IMR-90 (cell line): ENCODE measurements around the gene ADARB2. TPM values are rescaled to one million over a fixed set of nuclear protein-coding genes. Genes with fewer than 3 reads are reported as not detected.

Experiments used
- ATAC-seq: fragments of 200-7000 bp; cut with Tn5 transposase; 2 replicates; pipeline ENCODE4 v1.9.1; 2020; ENCODE audit warnings: low read depth, mild to moderate bottlenecking, moderate library complexity
- BruUV-seq: library from RNA; stranded (reverse); fragments of 400-500 nt; replicated peaks from 2 replicates; lab custom pipeline; 2021; lab: Mats Ljungman, UMichigan
- CTCF ChIA-PET: fragments of 300-600 bp; formaldehyde crosslinking; extraction: SDS; loops from one replicate; lab custom pipeline; 2021; ENCODE audit warnings: antibody characterized with exemption; lab: Yijun Ruan, JAX
- POLR2A ChIA-PET: fragments of 300-600 bp; sonication (Branson Sonifier 250); formaldehyde crosslinking; loops from one replicate; lab custom pipeline; 2022; ENCODE audit warnings: antibody characterized with exemption; ENCODE audit not compliant: unreplicated experiment; lab: Charles Lee
- DNase-seq: peaks from one replicate; pipeline ENCODE4 v3.0.0; 2013
- H2AFZ ChIP-seq: replicated peaks from 2 replicates; pipeline ENCODE3; 2013; ENCODE audit warnings: low read length, mild to moderate bottlenecking; ENCODE audit not compliant: poor library complexity
- H2AK5ac ChIP-seq: 2 replicates; pipeline ENCODE4 v1.6.1; 2013; ENCODE audit warnings: low read depth, low read length, inconsistent platforms
- H2AK9ac ChIP-seq: replicated peaks from 2 replicates; pipeline ENCODE3; 2013; ENCODE audit warnings: mild to moderate bottlenecking, low read depth, low read length, moderate library complexity; ENCODE audit not compliant: poor library complexity
- H2BK120ac ChIP-seq: 2 replicates; pipeline ENCODE4 v1.6.1; 2013; ENCODE audit warnings: low read depth, low read length, inconsistent platforms
- H2BK15ac ChIP-seq: 3 replicates; pipeline ENCODE4 v1.6.1; 2013; ENCODE audit warnings: low read depth, low read length, inconsistent platforms
- H2BK20ac ChIP-seq: 2 replicates; pipeline ENCODE4 v1.6.1; 2013; ENCODE audit warnings: low read depth, mild to moderate bottlenecking, inconsistent platforms, low read length, moderate library complexity
- H2BK5ac ChIP-seq: 2 replicates; pipeline ENCODE4 v1.6.1; 2013; ENCODE audit warnings: mild to moderate bottlenecking, low read depth, low read length, inconsistent platforms; ENCODE audit not compliant: poor library complexity, severe bottlenecking
- H3K14ac ChIP-seq: replicated peaks from 2 replicates; pipeline ENCODE4 v1.6.1; 2013; ENCODE audit warnings: low read depth, low read length, inconsistent platforms
- H3K18ac ChIP-seq: 2 replicates; pipeline ENCODE4 v1.6.1; 2013; ENCODE audit warnings: low read depth, low read length, control low read depth
- H3K23ac ChIP-seq: 2 replicates; pipeline ENCODE4 v1.6.1; 2013; ENCODE audit warnings: low read depth, low read length, inconsistent platforms
- H3K27ac ChIP-seq: 2 replicates; pipeline ENCODE4 v1.5.1; 2013; ENCODE audit warnings: mild to moderate bottlenecking, control low read depth, low read length; ENCODE audit not compliant: insufficient read depth
- H3K27me3 ChIP-seq: 2 replicates; pipeline ENCODE4 v1.6.1; 2013; ENCODE audit warnings: low read length; ENCODE audit not compliant: control insufficient read depth, insufficient read depth
- H3K36me3 ChIP-seq: 2 replicates; pipeline ENCODE4 v1.6.1; 2013; ENCODE audit warnings: low read length, mixed read lengths; ENCODE audit not compliant: control insufficient read depth, insufficient read depth
- H3K4ac ChIP-seq: 2 replicates; pipeline ENCODE4 v1.6.1; 2013; ENCODE audit warnings: low read depth, low read length, inconsistent platforms
- H3K4me1 ChIP-seq: 2 replicates; pipeline ENCODE4 v1.6.1; 2013; ENCODE audit warnings: low read length, mixed read lengths; ENCODE audit not compliant: control insufficient read depth, insufficient read depth
- H3K4me2 ChIP-seq: 2 replicates; pipeline ENCODE4 v1.6.1; 2013; ENCODE audit warnings: low read depth, mild to moderate bottlenecking, control low read depth, low read length, moderate library complexity
- H3K4me3 ChIP-seq: 2 replicates; pipeline ENCODE4 v1.5.1; 2013; ENCODE audit warnings: low read depth, mild to moderate bottlenecking, control low read depth, low read length, moderate library complexity; ENCODE audit not compliant: insufficient read depth
- H3K56ac ChIP-seq: 2 replicates; pipeline ENCODE4 v1.6.1; 2013; ENCODE audit warnings: low read length, inconsistent platforms; ENCODE audit not compliant: insufficient read depth; ENCODE audit errors: extremely low read depth
- H3K79me1 ChIP-seq, 2 experiments: 2 replicates each; pipeline ENCODE4 v1.6.1; 2013; ENCODE audit warnings: low read length in 2 of 2, inconsistent platforms in 1 of 2, low read depth in 1 of 2
- H3K9ac ChIP-seq: 2 replicates; pipeline ENCODE4 v1.6.1; 2013; ENCODE audit warnings: low read depth, low read length, control low read depth
- H3K9me1 ChIP-seq: 2 replicates; pipeline ENCODE4 v1.6.1; 2013; ENCODE audit warnings: low read length, inconsistent platforms; ENCODE audit not compliant: insufficient read depth
- H3K9me3 ChIP-seq: 2 replicates; pipeline ENCODE4 v1.6.1; 2013; ENCODE audit warnings: low read length; ENCODE audit not compliant: control insufficient read depth, insufficient read depth
- H4K20me1 ChIP-seq: 2 replicates; pipeline ENCODE4 v1.6.1; 2013; ENCODE audit warnings: low read length, inconsistent platforms; ENCODE audit not compliant: insufficient read depth
- H4K5ac ChIP-seq: 2 replicates; pipeline ENCODE4 v1.6.1; 2013; ENCODE audit warnings: mild to moderate bottlenecking, low read depth, low read length, control low read depth
- H4K8ac ChIP-seq, 2 experiments: 2 replicates each; pipeline ENCODE4 v1.6.1; 2013; ENCODE audit warnings: low read depth in 2 of 2, low read length in 2 of 2, control low read depth in 1 of 2, inconsistent platforms in 1 of 2
- H4K91ac ChIP-seq: 2 replicates; pipeline ENCODE4 v1.6.1; 2013; ENCODE audit warnings: low read depth, low read length, inconsistent platforms; ENCODE audit not compliant: insufficient read depth
- BHLHE40 ChIP-seq: fragments of 150-350 bp; IDR thresholded peaks from 2 replicates; pipeline ENCODE4 v1.6.1; 2016; ENCODE audit warnings: mild to moderate bottlenecking, low read depth, low read length
- CEBPB ChIP-seq: IDR thresholded peaks from 2 replicates; pipeline ENCODE4 v1.6.1; 2012; ENCODE audit warnings: low read depth, low read length, improper control_type of control experiment
- FOS ChIP-seq: fragments of 150-350 bp; IDR thresholded peaks from 2 replicates; pipeline ENCODE4 v1.6.1; 2016; ENCODE audit warnings: low read depth, low read length
- MAFK ChIP-seq: IDR thresholded peaks from 2 replicates; pipeline ENCODE4 v1.6.1; 2012; ENCODE audit warnings: low read depth, low read length, improper control_type of control experiment
- MAZ ChIP-seq: IDR thresholded peaks from 2 replicates; pipeline ENCODE4 v1.6.1; 2012; ENCODE audit warnings: low read depth, mild to moderate bottlenecking, low read length, improper control_type of control experiment, moderate library complexity, borderline replicate concordance
- NFE2L2 ChIP-seq: fragments of 150-350 bp; IDR thresholded peaks from 2 replicates; pipeline ENCODE4 v1.6.1; 2016; ENCODE audit warnings: low read depth, mild to moderate bottlenecking, low read length
- POLR2A ChIP-seq: IDR thresholded peaks from 2 replicates; pipeline ENCODE4 v1.6.1; 2012; ENCODE audit warnings: mild to moderate bottlenecking, low read depth, low read length
- RAD21 ChIP-seq: IDR thresholded peaks from 2 replicates; pipeline ENCODE4 v1.6.1; 2012; ENCODE audit warnings: low read length, improper control_type of control experiment
- RCOR1 ChIP-seq: IDR thresholded peaks from 2 replicates; pipeline ENCODE4 v1.6.1; 2012; ENCODE audit warnings: mild to moderate bottlenecking, low read length, improper control_type of control experiment; ENCODE audit not compliant: insufficient replicate concordance
- SMC3 ChIP-seq: fragments of 150-350 bp; IDR thresholded peaks from 2 replicates; pipeline ENCODE4 v1.6.1; 2016; ENCODE audit warnings: low read depth, mild to moderate bottlenecking, antibody characterized with exemption, low read length, moderate library complexity
- USF2 ChIP-seq: fragments of 150-350 bp; IDR thresholded peaks from 2 replicates; pipeline ENCODE4 v1.6.1; 2017; ENCODE audit warnings: mild to moderate bottlenecking, antibody characterized with exemption, low read length, low read depth
- dilution Hi-C: fragments of 300-500 bp; cut with HindIII; formaldehyde crosslinking; loops from one replicate; pipeline ENCODE4 v1.14.3; 2018; ENCODE audit warnings: low sequenced_read_pairs; ENCODE audit not compliant: unreplicated experiment
- in situ Hi-C: fragments of 300-500 bp; cut with MboI; formaldehyde crosslinking; loops from 3 replicates; pipeline ENCODE4 v1.14.3; 2019; ENCODE audit warnings: low sequenced_read_pairs, inconsistent platforms, mixed read lengths
- intact Hi-C: fragments of 100-400 bp; cut with micrococcal nuclease; formaldehyde crosslinking; loops from 2 replicates; pipeline ENCODE4 v1.10.0; 2022
- polyA plus RNA-seq, 3 experiments: library from polyadenylated mRNA; depleted of rRNA; stranded (reverse); fragments of >200 nt; gene quantifications; 2 replicates each; pipeline ENCODE4 v1.2.3, GENCODE V29; 2012; ENCODE audit warnings: low replicate concordance in 1 of 3
- total RNA-seq: library from RNA; depleted of rRNA; stranded (reverse); fragments of >200 nt; gene quantifications from 2 replicates; pipeline ENCODE4 v1.2.3, GENCODE V29; 2012

The ADARB2 gene
- total and polyA plus RNA-seq, 2 of the 4 experiments (the other 2 are of a cell fraction) = not detected

GRCh38 chr10:1136268-1136667 lies 601.1 kb downstream of the ADARB2 start:
- Histone ChIP-seq H3K18ac (no peak overlapping the region), H4K91ac (no peak overlapping the region), H2AK9ac (no peak overlapping the region), H3K4me3 (no peak overlapping the region), H2BK120ac (no peak overlapping the region), H3K9me3 (peaks cover 4% of the 10 kb centered on the region), H2BK20ac (no peak overlapping the region), H3K56ac (no peak overlapping the region), H3K27me3 (no peaks in the 10 kb centered on the region; the same call in 1 of the 2 replicates), H3K79me1 (no peaks in the 10 kb centered on the region), H2AK5ac (no peak overlapping the region), H2BK15ac (no peak overlapping the region), H4K8ac (no peak overlapping the region), H3K4me2 (no peak overlapping the region), H2BK5ac (no peak overlapping the region), H4K20me1 (no peaks in the 10 kb centered on the region), H3K23ac (no peak overlapping the region), H3K9me1 (no peaks in the 10 kb centered on the region; the same call in 1 of the 2 replicates), H4K5ac (no peak overlapping the region), H3K14ac (no peak overlapping the region), H2AFZ (no peak overlapping the region), H3K9ac (no peak overlapping the region), H3K36me3 (peaks cover 2% of the 10 kb centered on the region; the same call in 1 of the 2 replicates), H3K4me1 (no peaks in the 10 kb centered on the region), H3K27ac (no peak overlapping the region), H3K4ac (no peak overlapping the region)
- POLR2A ChIA-PET = no interaction called here
- ATAC-seq = no peak
- dilution Hi-C loops = no loop called here
- CTCF ChIA-PET = no interaction called here
- in situ Hi-C loops = no loop called here
- intact Hi-C loops = no loop called here
- no peak for DNase-seq
- TF ChIP-seq POLR2A (no peak), BHLHE40 (no peak), NFE2L2 (no peak), USF2 (no peak), CEBPB (no peak), SMC3 (no peak), MAZ (no peak), FOS (no peak), RAD21 (no peak), RCOR1 (no peak), MAFK (no peak)
- no TSS peak for BruUV-seq
